ENCODE data around the gene SAMD4A.

SAMD4A gene, protein sequence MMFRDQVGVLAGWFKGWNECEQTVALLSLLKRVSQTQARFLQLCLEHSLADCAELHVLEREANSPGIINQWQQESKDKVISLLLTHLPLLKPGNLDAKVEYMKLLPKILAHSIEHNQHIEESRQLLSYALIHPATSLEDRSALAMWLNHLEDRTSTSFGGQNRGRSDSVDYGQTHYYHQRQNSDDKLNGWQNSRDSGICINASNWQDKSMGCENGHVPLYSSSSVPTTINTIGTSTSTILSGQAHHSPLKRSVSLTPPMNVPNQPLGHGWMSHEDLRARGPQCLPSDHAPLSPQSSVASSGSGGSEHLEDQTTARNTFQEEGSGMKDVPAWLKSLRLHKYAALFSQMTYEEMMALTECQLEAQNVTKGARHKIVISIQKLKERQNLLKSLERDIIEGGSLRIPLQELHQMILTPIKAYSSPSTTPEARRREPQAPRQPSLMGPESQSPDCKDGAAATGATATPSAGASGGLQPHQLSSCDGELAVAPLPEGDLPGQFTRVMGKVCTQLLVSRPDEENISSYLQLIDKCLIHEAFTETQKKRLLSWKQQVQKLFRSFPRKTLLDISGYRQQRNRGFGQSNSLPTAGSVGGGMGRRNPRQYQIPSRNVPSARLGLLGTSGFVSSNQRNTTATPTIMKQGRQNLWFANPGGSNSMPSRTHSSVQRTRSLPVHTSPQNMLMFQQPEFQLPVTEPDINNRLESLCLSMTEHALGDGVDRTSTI
- total RNA-seq = 2.9 to 28.9 (median 15.4) reads per million in 3 experiments

DNA sequence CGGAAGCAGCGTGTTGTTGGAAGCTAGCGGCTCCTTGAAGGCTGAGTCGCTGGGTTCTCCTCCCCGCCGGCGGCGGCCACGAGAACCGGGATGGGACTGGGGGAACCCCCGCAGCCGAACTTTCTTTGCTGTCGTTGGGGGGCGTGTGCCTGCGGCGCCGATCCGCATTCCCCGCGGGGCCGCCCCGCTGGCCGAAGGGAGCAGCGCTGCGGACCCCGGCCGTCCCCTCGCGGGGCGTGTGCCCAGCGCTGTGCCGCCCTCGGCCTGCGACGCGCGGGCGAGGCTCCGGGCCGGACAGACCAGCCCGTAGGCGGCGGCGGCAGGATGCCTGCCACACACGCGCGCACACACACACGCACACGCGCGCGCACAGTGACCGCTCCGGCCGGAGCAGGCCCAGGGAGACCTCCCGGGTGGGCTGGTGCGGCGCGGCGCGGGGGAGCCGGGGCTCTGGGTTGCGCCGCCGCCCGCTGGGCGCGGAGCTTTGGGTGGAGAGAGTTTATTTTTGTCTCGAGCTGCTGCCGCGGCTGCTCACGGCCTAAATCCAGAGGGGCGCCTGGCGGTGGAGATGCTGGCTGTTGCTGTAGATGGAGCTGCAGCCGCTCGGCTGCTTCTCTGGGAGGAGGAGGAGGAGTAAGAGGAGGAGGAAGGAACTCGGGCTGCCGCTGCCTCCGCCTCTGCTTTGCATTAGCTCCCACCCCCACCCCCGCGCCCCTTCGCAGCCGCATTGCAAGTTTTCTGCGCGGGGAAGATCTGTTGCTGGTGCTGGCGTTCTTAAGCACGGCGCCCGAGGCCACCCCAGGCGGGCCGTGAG is at the start of gene SAMD4A:
Gene SAMD4A (plus strand): TSS at position 719 of the 814 bp plus-strand sequence. CDS start 789 bp downstream, outside the sequence.
- DNase-seq = peak; percentile 62

GRCh38 chr14:54524410-54524809 is 42.5 kb upstream of the SAMD4A start:
- no peak for DNase-seq

- DNase-seq = no peak
These were observed 38.0 kb upstream of the SAMD4A start for GRCh38 chr14:54528973-54529372.

DNA sequence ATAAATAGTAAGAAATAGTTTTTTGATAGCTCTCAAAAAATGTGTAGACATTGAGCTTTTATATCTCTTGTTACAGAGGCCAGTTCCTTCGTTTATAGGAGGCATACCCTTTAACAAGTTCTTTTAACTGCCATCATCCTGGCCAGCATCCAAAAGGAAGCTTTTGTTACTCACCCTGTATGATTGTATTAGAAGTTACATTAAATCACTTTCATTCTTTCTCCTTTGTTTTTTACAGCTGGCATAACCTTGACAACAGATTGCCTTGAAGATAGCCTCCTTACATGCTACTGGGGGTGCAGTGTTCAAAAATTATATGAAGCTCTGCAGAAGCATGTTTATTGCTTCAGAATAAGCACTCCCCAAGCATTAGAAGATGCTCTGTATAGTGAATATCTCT is 37.1 kb upstream of the SAMD4A start:
- no peak for DNase-seq

- no peak for DNase-seq
These were observed 34.6 kb upstream of the SAMD4A start for GRCh38 chr14:54532111-54533012.

DNA sequence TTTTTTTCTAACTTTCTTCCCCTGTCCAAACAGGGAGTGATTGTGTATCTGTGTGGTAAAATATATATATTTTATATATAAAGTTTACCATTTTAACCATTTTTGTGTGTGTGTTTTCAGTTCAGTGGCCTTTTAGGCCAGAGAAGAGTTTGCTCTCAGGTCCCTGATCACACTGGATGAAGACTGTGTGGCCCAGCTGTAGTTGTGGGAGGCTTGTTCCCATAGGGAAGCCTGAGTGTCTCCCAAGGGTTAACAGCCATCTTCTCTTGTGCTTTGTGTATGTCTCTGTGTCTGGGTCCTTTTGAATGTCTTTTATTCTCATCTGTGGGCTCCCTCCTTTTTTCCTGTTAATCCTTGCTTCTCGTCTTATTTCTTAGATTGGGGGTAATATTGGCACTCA is 33.8 kb upstream of the SAMD4A start:
- no peak for DNase-seq

GRCh38 chr14:54535126-54535525 is 31.8 kb upstream of the SAMD4A start:
- DNase-seq = no peak

DNA sequence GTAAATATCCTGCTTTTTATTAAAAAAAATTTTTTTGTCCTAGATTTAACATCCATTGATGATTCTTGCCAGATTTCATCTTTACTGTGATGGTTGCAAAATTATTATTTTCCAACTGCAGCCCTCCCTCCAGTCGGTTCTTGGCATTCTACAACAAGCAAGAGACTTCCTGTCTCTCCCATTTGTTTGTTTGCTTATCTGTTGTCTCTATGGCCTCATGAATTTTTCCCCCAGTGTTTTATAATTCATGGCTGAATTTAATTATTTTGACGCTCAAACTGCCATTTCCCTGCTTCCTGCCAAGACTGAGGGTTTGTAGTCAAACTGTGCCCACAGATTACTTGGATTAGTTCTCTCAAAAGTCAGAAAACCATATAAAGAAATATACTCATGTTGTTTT is 31.3 kb upstream of the SAMD4A start:
- no peak for DNase-seq

DNA sequence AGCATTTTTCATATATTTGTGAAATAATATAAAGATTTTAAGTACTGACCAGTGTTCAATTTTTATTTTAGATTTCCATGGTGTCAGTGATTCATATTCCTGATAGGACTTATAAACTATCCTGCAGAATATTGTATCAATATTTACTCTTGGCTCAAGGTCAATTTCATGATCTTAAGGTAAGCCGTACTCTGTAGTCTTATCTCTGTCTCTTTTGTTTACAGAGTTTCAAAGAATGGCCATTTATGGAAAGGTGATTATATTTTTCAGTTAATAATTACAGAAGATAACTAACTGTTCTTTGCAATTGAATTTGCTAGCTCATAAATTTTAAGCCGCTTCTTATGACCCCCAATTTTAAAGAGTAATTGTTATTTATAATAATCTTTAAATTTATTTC is 29.3 kb upstream of the SAMD4A start:
- no peak for DNase-seq

DNA sequence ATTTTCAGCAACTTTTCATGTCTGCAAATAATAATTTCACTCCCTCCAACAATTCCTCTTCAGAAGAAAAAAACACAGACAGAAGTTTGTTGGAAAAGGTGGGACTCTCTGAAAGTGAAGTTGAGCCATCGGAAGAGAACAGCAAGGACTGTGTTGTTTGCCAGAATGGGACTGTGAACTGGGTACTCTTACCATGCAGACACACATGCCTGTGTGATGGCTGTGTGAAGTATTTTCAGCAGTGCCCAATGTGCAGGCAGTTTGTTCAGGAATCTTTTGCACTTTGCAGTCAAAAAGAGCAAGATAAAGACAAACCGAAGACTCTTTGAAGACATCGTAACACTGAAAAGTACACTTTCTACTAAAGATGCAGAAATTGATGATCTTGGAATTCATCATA is 28.9 kb upstream of the SAMD4A start:
- no peak for DNase-seq

GRCh38 chr14:54547583-54547982 is 19.3 kb upstream of the SAMD4A start:
- DNase-seq = no peak

DNA sequence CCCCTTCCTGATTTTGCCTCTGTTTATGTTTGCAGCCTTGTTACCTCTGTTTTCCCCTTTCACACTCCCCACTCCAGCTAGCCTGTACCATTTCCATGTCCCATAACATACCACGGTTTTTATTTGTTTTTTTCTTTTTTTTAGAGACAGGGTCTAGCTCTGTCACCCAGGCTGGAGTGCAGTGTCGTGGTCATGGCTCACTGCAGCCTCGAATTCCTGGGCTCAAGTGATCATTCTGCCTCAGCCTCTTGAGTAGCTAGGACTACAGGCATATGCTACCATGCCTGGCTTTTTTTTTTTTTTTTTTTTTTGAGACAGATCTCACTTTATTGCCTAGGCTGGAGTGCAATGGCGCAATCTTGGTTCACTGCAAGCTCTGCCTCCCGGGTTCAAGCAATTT is 18.4 kb upstream of the SAMD4A start:
- DNase-seq = no peak

DNA sequence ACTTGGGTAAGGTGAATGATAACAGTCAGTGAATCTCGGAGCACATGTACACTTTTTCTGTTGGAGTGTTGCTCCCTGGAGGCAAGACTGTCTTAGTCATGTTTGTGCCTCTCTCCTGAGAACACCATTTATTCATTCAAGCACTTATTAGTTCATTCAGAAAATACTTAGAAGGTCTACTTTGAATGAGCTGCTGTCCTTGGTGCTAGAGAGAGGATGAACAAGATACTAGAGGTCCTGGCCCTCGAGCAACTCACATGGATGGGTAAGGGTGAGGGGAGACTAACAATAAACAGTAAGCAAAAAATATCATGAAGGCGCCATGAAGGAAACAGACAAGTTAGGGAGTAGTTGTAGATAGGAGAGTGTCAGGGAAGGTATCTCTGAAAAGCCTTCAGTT is 17.1 kb upstream of the SAMD4A start:
- no peak for DNase-seq

DNA sequence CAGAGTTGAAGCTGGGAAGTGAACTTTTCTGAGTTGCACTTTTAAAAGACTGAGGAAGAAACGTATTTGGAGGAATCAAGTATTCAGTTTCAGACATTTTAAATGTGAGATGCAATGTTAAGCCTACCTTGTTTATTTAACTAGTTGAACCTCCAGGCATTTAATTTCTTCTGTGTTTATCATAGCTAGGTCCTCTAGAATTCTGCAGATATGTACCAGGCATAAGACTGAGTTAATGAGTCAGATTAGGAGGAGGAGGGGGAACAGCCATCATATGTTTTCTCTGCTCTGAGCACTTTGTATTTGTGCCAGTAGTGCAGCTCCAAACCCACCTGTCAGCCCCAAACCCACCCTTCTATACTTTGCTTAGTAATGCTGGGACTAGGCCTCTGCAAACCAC is 16.4 kb upstream of the SAMD4A start:
- DNase-seq = no peak

- no peak for DNase-seq
These were observed 12.5 kb upstream of the SAMD4A start for GRCh38 chr14:54554401-54554800.

GRCh38 chr14:54555651-54556050 is 11.3 kb upstream of the SAMD4A start:
- no peak for DNase-seq

- no peak for DNase-seq
These were observed 10.4 kb upstream of the SAMD4A start for GRCh38 chr14:54556535-54556934.

GRCh38 chr14:54562334-54562733 is 4.6 kb upstream of the SAMD4A start:
- no peak for DNase-seq

- peak; percentile 56 for DNase-seq
These were observed 2.7 kb upstream of the SAMD4A start for GRCh38 chr14:54564071-54564867.

DNA sequence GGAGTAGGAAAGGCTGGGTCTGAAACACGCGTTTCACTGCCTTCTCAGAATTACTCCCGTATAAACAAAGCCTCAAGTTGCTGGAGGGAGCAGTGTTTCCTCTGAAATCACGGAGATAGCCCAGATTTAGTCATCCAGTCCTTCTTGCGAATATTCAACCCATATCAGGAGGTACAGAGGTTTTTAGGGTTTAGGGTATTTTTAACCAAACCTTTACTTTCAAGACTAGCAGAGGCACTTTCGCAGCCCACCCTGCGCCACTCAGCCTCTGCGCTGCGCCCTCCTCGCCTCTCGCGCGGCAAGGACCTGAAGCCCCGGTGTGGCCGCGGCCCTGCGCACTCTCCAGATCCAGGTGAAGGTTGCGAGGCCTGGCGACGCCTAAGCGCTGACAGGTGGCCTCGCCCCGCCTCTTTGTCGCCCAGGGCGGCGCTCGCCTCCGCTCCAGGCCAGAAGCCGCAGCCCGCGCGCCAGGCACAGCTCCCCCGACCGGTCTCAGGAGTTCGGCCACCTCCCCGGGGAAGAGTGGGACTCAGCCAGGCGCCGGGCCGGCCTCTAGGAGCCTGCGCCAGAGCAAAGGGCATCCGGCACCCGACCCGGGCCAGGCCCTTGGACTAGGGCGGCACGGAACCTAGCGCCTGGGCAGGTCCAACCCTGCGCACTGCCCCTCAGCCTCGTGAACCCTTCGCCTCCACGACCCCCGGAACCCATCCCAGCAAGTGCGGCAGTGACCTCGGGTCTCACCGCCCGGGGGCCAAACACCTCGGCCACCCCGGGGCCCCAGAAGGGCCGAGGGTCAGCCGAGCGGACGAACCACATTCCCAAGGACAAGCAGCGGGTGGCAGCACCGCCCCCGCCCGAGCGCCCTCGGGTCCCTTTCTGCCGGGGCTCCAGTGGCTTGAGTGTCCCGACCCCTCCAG is 1.8 kb upstream of the SAMD4A start:
- DNase-seq = peak; percentile 69
